ENCODE results near the gene HES2. TPM values are rescaled to one million over a fixed set of nuclear protein-coding genes. Genes with fewer than 3 reads are reported as not detected.
"Not testable (repeated sequence)": the region's sequence is repeated elsewhere in the genome, so short reads cannot be mapped to it uniquely, and the experiment has no call there.

The HES2 gene
- polyA plus RNA-seq, 5 donors: 0.04 to 0.24 (median 0.22) TPM

DNA sequence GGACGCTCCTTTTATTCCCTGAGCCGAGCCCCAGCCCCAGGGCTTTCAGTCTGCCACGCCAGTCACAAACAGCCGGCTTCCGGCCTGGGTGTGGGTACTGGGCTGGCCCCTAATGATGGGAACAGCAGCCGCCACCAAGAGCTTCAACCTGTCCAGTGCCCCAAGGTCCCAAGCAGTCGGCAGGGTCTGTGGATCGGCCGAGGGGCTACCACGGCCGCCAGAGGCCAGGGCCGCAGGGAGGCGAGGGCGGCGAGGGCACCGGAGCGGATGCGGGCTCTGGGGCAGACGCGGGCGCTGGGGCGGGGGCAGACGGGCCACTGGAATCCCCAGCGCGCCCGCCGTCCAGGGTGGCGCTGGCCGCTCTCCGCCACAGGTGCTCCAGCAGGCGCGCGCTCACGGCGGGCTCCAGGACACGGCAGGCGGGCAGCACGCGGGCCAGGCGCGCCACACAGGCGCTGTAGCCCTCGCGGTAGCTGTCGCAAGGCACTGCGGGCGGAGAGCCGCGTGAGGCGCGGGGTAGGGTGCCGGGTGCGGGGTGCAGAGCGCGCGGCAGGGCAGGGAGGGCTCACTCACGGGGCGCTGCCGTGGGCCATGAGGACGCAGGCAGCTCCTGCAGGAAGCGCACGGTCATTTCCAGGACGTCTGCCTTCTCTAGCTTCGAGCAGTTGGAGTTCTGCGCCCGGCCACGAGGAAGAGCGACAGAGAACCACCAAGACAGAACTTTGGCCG is 887 bp downstream of the HES2 start:
- no peak for DNase-seq

- DNase-seq: no peak
Observed at GRCh38 chr1:6417961-6418667, 1.6 kb downstream of the HES2 start.

GRCh38 chr1:6416906-6417305 is 2.8 kb downstream of the HES2 start:
- no peak for DNase-seq

- DNase-seq: no peak
Observed at GRCh38 chr1:6416295-6416656, 3.4 kb downstream of the HES2 start.

- DNase-seq: no peak
Observed at GRCh38 chr1:6414881-6415626, 4.7 kb downstream of the HES2 start.

GRCh38 chr1:6414443-6414844 is 5.3 kb downstream of the HES2 start:
- DNase-seq: no peak

- DNase-seq: no peak
Observed at GRCh38 chr1:6412896-6413295, 6.8 kb downstream of the HES2 start.

- no peak for DNase-seq
Observed at GRCh38 chr1:6410248-6410893, 9.3 kb downstream of the HES2 start.

GRCh38 chr1:6409733-6410132 is 10.0 kb downstream of the HES2 start:
- no peak for DNase-seq

DNA sequence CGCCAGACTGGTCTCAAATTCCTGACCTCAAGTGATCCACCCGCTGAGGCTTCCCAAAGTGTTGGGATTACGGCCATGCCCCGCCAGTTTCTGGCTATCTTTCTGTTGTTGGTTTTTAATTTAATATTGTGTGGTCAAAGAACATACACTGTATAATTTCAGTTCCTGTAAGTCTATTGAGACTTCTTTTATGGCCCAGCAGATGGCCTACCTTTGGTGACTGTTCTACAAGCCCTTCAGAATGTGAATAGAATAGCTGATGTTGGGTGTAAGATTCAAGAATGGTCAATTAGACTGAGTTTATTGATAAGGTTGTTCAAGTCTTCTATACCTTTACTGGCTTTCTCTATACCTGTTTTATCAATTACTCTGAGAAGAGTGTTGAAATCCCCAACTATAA is 10.7 kb downstream of the HES2 start:
- DNase-seq: no peak

GRCh38 chr1:6408023-6408422 is 11.7 kb downstream of the HES2 start:
- DNase-seq: no peak

- no peak for DNase-seq
Observed at GRCh38 chr1:6401673-6402072, 18.0 kb downstream of the HES2 start.

DNA sequence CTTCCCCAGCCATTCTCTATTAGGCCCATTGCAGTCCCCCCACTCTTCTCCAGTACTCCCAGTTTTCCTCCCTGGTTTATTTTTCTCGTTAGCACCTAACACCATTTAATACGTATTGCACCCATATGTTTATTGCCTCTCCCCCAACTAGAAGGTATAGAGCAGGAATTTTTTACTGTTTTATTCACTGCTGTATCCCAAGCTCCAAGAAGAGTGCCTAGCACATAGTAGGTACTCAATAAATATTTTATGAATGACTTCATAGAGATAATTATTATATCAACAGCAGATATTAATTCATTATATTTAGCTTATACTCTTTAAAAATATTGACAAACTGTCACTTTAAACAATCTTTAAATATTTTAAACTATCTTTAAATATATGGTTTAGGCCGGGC is 20.4 kb downstream of the HES2 start:
- DNase-seq: no peak

DNA sequence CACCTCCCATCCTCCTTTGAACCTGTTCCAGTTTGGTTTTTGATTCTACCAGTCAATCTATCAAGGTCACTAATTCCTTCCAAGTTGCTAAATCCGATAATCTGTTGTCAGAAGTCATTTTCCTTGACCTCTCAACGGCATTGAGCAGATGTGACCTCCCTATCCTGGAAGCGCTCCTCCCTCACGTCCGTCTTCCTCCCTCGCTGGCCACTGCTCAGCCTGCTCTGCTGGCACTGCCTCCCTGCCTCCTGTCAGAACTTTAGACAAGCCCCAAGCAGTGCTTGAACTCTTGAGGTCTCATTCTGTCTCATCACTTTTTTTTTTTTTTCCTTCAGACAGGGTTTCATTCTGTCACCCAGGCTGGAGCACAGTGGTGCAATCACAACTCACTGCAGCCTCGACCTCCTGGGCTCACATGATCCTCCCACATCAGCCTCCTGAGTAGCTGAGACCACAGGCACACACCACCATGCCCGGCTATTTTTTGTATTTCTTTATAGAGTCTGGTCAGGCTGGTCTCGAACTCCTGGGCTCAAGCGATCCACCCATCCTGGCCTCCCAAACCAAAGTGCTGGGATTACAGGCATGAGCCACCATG is 21.8 kb downstream of the HES2 start:
- no peak for DNase-seq

- no peak for DNase-seq
Observed at GRCh38 chr1:6396998-6397397, 22.7 kb downstream of the HES2 start.

DNA sequence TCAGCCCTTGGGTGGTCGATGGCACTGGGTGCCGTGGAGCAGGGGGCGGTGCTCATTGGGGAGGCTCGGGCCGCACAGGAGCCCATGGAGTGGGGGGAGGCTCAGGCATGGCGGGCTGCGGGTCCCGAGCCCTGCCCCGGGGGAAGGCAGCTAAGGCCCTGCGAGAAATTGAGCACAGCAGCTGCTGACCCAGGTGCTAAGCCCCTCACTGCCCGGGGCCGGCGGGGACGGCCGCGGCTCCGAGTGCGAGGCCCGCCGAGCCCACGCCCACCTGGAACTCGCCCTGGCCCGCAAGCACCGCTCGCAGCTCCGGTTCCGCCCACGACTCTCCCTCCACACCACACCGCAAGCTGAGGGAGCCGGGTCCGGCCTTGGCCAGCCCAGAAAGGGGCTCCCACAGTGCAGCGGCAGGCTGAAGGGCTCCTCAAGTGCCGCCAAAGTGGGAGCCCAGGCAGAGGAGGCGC is 23.9 kb downstream of the HES2 start:
- not testable (repeated sequence) for DNase-seq

DNA sequence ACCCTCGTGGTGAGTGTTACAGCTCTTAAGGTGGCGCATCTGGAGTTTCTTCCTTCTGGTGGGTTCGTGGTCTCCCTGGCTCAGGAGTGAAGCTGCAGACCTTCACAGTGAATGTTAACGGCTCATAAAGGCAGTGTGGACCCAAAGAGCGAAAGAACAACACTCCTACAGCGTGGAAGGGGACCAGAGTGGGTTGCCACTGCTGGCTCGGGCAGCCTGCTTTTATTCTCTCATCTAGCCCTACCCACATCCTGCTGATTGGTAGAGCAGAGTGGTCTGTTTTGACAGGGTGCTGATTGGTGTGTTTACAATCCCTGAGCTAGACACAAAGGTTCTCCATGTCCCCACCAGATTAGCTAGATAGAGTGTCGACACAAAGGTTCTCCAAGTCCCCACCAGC is 24.6 kb downstream of the HES2 start:
- DNase-seq: not testable (repeated sequence)

DNA sequence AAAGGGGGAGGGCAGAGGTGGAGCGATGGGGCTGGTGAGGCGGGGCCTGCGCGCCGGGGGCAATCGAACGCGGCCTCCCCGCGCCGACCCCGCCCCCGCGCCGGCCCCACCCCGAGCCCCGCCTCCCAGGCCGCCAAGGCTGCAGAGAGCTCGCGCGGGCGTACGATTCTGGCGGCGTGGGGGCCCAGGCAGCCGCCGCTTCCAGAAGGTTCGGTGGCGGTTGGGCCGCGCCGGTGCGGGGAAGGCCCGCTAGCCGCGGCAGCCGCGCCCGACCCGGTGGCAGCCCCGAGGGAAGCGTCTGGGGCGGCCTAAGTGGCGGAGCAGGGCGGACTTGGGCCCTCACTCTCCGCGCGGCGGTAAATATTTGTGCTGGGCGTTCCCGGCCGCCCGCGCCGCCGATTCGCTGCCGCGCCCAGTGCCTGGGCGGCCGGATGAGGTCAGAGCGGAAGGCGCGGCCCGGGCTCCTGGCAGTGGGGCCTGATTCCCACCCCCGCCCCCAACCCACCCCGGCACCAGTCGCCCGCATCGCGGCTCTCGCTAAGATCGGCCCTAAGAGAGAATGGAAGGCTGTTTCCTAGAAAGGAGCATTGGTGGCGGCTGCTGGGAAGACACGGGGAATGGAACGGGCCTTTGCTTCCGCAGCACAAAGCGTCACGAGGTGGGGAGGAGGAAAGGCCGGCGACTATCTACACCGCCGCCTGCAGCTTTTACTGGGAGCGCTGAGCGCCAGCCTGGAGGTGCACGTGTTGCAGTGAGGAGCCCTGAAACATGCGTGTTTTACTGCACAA is 26.1 kb downstream of the HES2 start, which contains the start of gene ACOT7:
Gene ACOT7, minus strand, starts transcription at position 368 of the 788 bp plus-strand sequence. CDS start 368 bp downstream, outside the sequence.
- DNase-seq: peak; percentile 91 to 92

DNA sequence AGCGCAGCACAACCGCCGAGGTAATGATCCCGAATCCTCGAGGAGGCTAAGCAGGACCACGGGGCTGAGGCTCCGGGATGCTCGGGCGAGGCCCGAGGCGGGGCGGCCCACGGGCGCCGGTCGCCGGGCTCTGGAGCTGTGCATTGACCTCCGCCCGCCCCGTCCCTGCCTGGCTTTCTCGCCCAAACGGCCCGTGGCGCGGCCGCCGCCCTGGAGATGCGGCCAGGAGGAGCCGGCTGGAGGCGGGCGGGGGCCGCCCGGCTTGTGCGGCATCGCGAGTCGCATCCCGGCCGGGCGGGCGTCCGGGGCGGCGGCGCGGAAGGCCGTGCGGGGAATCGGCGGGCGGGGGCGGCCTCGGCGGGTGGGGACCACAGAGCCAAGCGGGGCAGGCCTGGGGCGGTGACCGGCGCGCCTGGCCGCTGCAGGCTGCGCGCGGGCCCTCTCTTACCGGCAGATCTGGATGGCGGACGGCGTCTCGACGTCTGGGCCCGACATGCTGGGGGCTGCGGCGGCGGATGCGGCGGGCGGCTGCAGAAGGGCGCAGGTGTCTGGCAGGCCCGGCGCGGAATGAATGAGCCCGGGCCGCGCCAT is 26.8 kb downstream of the HES2 start:
- DNase-seq: no peak
